GM12878 (cell line): ENCODE data around the gene SUSD1.

ENCODE experiments used
- BHLHE40 ChIP-seq, 2 experiments: fragments of 450-650 bp in 1 of 2; IDR thresholded peaks; 2 replicates each; pipeline ENCODE4 v1.6.1; 2011 to 2017; ENCODE audit warnings: low read depth in 2 of 2, borderline replicate concordance in 1 of 2, improper control_type of control experiment in 1 of 2, low read length in 1 of 2, mild to moderate bottlenecking in 1 of 2
- EZH2 ChIP-seq: IDR thresholded peaks from 2 replicates; pipeline ENCODE4 v1.6.1; 2012; ENCODE audit warnings: low read depth, mild to moderate bottlenecking, control low read depth, inconsistent platforms, low read length, borderline replicate concordance; ENCODE audit not compliant: control insufficient read depth
- HCFC1 ChIP-seq: fragments of 150-350 bp; IDR thresholded peaks from 2 replicates; pipeline ENCODE4 v1.6.1; 2014; ENCODE audit warnings: low read length
- POLR2A ChIP-seq: IDR thresholded peaks from 2 replicates; pipeline ENCODE4 v1.6.1; 2011; ENCODE audit warnings: low read depth, mild to moderate bottlenecking, low read length
- POU2F2 ChIP-seq: IDR thresholded peaks from 3 replicates; pipeline ENCODE4 v1.6.1; 2011; ENCODE audit warnings: low read depth, mild to moderate bottlenecking, low read length, borderline replicate concordance
- SUZ12 ChIP-seq: fragments of 200-600 bp; sonication (generic); IDR thresholded peaks from one replicate; pipeline ENCODE4 v1.6.1; 2018; ENCODE audit warnings: antibody characterized with exemption, mild to moderate bottlenecking; ENCODE audit not compliant: unreplicated experiment
- TAF1 ChIP-seq: IDR thresholded peaks from 2 replicates; pipeline ENCODE4 v1.6.1; 2011; ENCODE audit warnings: mild to moderate bottlenecking, low read depth, low read length, borderline replicate concordance
- TCF12 ChIP-seq: IDR thresholded peaks from 2 replicates; pipeline ENCODE4 v1.6.1; 2011; ENCODE audit warnings: low read depth, mild to moderate bottlenecking, low read length
- TF ChIP-seq, protein P1 (sequence below), 3 experiments: IDR thresholded peaks in 2 of 3; conservative IDR thresholded peaks in 1 of 3; 2 replicates each; pipeline ENCODE4 v1.5.1; 2011; ENCODE audit warnings: low read depth in 3 of 3, low read length in 3 of 3, mild to moderate bottlenecking in 3 of 3, control low read depth in 2 of 3, moderate library complexity in 2 of 3, inconsistent platforms in 1 of 3, mixed read lengths in 1 of 3; ENCODE audit not compliant: control insufficient read depth in 2 of 3, insufficient read depth in 1 of 3; ENCODE audit errors: extremely low read depth in 1 of 3
- TF ChIP-seq, protein P2 (sequence below): IDR thresholded peaks from 2 replicates; pipeline ENCODE4 v1.6.1; 2012; ENCODE audit warnings: low read length, inconsistent platforms

DNA sequence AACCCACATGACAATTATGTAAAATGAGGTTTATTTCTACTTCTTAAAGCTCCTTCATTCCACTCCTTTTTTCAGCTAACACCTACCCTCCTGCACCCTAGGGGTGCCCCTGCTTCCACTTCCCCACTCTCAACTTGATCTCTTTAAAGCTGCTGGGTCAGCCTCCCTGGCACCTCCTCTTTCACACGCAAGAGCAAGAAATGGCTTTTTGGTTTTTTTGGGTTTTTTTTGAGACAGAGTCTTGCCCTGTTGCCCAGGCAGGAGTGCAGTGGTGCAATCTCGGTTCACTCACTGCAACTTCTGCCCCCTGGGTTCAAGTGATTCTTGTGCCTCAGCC is 64.4 kb downstream of the SUSD1 start:
- TF ChIP-seq HCFC1: no peak
- no peak for TF ChIP-seq POLR2A
- TF ChIP-seq TAF1: no peak
- TF ChIP-seq POU2F2: no peak
- no peak for TF ChIP-seq BHLHE40 (IDR thresholded peaks at IDR 0.05; ENCODE audit: borderline replicate concordance in 1 of 2, low read depth in 2 of 2, low read length in 1 of 2)
- TF ChIP-seq, protein P1, sequence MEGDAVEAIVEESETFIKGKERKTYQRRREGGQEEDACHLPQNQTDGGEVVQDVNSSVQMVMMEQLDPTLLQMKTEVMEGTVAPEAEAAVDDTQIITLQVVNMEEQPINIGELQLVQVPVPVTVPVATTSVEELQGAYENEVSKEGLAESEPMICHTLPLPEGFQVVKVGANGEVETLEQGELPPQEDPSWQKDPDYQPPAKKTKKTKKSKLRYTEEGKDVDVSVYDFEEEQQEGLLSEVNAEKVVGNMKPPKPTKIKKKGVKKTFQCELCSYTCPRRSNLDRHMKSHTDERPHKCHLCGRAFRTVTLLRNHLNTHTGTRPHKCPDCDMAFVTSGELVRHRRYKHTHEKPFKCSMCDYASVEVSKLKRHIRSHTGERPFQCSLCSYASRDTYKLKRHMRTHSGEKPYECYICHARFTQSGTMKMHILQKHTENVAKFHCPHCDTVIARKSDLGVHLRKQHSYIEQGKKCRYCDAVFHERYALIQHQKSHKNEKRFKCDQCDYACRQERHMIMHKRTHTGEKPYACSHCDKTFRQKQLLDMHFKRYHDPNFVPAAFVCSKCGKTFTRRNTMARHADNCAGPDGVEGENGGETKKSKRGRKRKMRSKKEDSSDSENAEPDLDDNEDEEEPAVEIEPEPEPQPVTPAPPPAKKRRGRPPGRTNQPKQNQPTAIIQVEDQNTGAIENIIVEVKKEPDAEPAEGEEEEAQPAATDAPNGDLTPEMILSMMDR (IDR thresholded peaks at IDR 0.05 in 2 of 3, conservative IDR thresholded peaks at IDR 0.05 in 1 of 3; ENCODE audit: control insufficient read depth in 2 of 3, extremely low read depth in 1 of 3, insufficient read depth in 1 of 3, low read depth in 3 of 3, low read length in 3 of 3): no peak
- TF ChIP-seq EZH2: no peak
- TF ChIP-seq SUZ12: no peak
- TF ChIP-seq TCF12: no peak
- TF ChIP-seq, protein P2, sequence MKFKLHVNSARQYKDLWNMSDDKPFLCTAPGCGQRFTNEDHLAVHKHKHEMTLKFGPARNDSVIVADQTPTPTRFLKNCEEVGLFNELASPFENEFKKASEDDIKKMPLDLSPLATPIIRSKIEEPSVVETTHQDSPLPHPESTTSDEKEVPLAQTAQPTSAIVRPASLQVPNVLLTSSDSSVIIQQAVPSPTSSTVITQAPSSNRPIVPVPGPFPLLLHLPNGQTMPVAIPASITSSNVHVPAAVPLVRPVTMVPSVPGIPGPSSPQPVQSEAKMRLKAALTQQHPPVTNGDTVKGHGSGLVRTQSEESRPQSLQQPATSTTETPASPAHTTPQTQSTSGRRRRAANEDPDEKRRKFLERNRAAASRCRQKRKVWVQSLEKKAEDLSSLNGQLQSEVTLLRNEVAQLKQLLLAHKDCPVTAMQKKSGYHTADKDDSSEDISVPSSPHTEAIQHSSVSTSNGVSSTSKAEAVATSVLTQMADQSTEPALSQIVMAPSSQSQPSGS: no peak
